Myocyte (in vitro differentiated cells): ENCODE data around the gene ADARB1. TPM values are rescaled to one million over a fixed set of nuclear protein-coding genes. Genes with fewer than 3 reads are reported as not detected.
"Not testable (repeated sequence)": the region's sequence is repeated elsewhere in the genome, so short reads cannot be mapped to it uniquely, and the experiment has no call there.

Experiments used
- DNase-seq: peaks from one replicate; pipeline ENCODE4 v3.0.0-alpha.2; 2012; ENCODE audit warnings: low read depth
- polyA plus RNA-seq: library from polyadenylated mRNA; unstranded; fragments of >200 nt; gene quantifications from one replicate; pipeline ENCODE4 v1.2.1, GENCODE V29; 2012; ENCODE audit warnings: missing spikeins
- total RNA-seq: library from RNA; depleted of rRNA; stranded (reverse); fragments of >200 nt; gene quantifications from 2 replicates; pipeline ENCODE4 v1.2.3, GENCODE V29; 2014

ADARB1 gene
- 13.8 and 15.9 TPM in 2 replicates for total RNA-seq
- 41.1 TPM for polyA plus RNA-seq

- DNase-seq = peak; percentile 61
Observed at GRCh38 chr21:45074048-45074817, at the start of gene ADARB1. Gene ADARB1, plus strand, starts transcription at chr21:45074580. Its CDS starts 97,077 bp downstream, at chr21:45171657.

- DNase-seq = no peak
Observed at GRCh38 chr21:45026066-45026745, 48.2 kb upstream of the ADARB1 start.

GRCh38 chr21:45026826-45027225 lies 47.6 kb upstream of the ADARB1 start:
- DNase-seq = no peak

- no peak for DNase-seq
Observed at GRCh38 chr21:45027241-45028196, 46.9 kb upstream of the ADARB1 start.

- DNase-seq = not testable (repeated sequence)
Observed at GRCh38 chr21:45028645-45029044, 45.7 kb upstream of the ADARB1 start.

GRCh38 chr21:45029298-45029947 lies 45.0 kb upstream of the ADARB1 start:
- no peak for DNase-seq

GRCh38 chr21:45029948-45030681 lies 44.3 kb upstream of the ADARB1 start:
- no peak for DNase-seq

- DNase-seq = no peak
Observed at GRCh38 chr21:45030682-45031570, 43.5 kb upstream of the ADARB1 start.

- no peak for DNase-seq
Observed at GRCh38 chr21:45031571-45032191, 42.7 kb upstream of the ADARB1 start.

GRCh38 chr21:45032332-45032731 lies 42.0 kb upstream of the ADARB1 start:
- DNase-seq = no peak

- DNase-seq = no peak
Observed at GRCh38 chr21:45032977-45033710, 41.2 kb upstream of the ADARB1 start.

GRCh38 chr21:45033791-45034555 lies 40.4 kb upstream of the ADARB1 start:
- DNase-seq = peak; percentile 89

- DNase-seq = no peak
Observed at GRCh38 chr21:45034556-45035476, 39.6 kb upstream of the ADARB1 start.

GRCh38 chr21:45035477-45035848 lies 38.9 kb upstream of the ADARB1 start:
- DNase-seq = no peak

GRCh38 chr21:45036630-45037029 lies 37.8 kb upstream of the ADARB1 start:
- DNase-seq = no peak

- no peak for DNase-seq
Observed at GRCh38 chr21:45037986-45038385, 36.4 kb upstream of the ADARB1 start.
